ACC112 (cell line): Measurements from ENCODE around the gene DPH2.

ENCODE experiments used
- H2AFZ ChIP-seq: fragments of 200-600 bp; sonication (generic); one replicate; pipeline ENCODE4 v1.6.0; 2017; ENCODE audit warnings: antibody characterized with exemption, low read length; ENCODE audit not compliant: unreplicated experiment
- H3K27ac ChIP-seq: fragments of 200-600 bp; sonication (generic); 2 replicates; pipeline ENCODE4 v1.5.1; 2014; ENCODE audit warnings: low read depth, mild to moderate bottlenecking, antibody characterized with exemption, low read length, moderate library complexity
- H3K27me3 ChIP-seq: fragments of 200-600 bp; sonication (generic); 2 replicates; pipeline ENCODE4 v1.6.1; 2014; ENCODE audit warnings: mild to moderate bottlenecking, antibody characterized with exemption, low read length, moderate library complexity, mixed read lengths; ENCODE audit not compliant: insufficient read depth
- H3K36me3 ChIP-seq: fragments of 200-600 bp; sonication (generic); 2 replicates; pipeline ENCODE4 v1.6.1; 2016; ENCODE audit warnings: mild to moderate bottlenecking, antibody characterized with exemption, low read length, moderate library complexity, mixed read lengths; ENCODE audit not compliant: insufficient read depth
- H3K4me1 ChIP-seq: fragments of 200-600 bp; sonication (generic); one replicate; pipeline ENCODE4 v1.6.1; 2016; ENCODE audit warnings: low read length, mixed read lengths; ENCODE audit not compliant: insufficient read depth, unreplicated experiment, control insufficient read depth
- H3K4me3 ChIP-seq: fragments of 200-600 bp; sonication (generic); 2 replicates; pipeline ENCODE4 v1.5.1; 2014; ENCODE audit warnings: mild to moderate bottlenecking, low read depth, low read length
- H3K79me2 ChIP-seq: fragments of 200-600 bp; sonication (generic); one replicate; pipeline ENCODE4 v1.6.0; 2016; ENCODE audit warnings: low read length; ENCODE audit not compliant: control insufficient read depth, unreplicated experiment, insufficient read depth

The DPH2 gene

DNA sequence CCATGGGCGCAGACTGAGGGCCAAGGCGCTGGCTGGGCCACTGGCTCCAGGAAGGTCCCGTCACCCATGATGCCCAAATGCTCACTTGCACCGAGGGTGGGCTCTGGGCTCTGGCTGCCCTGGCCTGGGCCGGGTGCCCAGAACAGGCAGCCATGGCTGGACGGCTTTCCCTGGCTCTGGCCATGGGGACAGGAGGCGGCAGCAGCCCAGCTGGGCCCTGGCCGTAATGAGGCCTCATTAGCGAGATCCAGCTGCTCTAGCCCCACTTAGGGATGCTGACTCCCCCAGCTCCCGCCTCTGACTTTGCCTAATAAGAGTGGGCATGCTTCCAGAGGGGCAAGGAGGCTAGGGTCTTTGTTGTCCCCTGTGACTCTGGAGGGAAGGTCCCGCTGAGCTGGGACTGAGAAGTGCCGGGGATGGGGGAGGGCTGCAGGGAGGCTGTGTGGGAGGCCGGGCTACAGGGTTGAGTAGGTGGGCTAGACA is 49.7 kb downstream of the DPH2 start:
- H3K36me3 ChIP-seq, result no peaks in the 10 kb centered on the region

DNA sequence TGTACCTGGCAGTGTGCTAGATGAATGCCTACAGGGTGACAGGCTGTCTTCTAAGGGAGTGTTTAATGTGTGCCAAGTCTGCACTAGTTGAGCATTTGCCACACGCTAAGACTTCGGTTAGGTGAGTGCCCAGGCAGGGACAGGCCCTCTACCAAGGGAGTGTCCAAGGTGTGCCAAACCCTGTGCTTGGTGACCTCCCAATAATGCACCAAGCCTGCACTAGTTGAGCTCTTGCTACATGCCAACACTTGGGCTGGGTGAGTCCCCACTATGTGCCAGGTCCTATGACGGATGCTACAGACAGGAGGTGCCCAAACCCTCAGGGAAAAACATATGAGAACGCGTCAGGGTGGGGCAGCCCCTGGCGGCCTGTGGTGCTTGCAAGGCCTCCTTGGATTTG is 50.7 kb downstream of the DPH2 start:
- H3K4me3 ChIP-seq, result no peak overlapping the region
- H2AFZ ChIP-seq, result no peak overlapping the region
- no peak overlapping the region for H3K27ac ChIP-seq
- peaks cover 11% of the 10 kb centered on the region for H3K4me1 ChIP-seq
- no peaks in the 10 kb centered on the region for H3K36me3 ChIP-seq
- no peaks in the 10 kb centered on the region for H3K79me2 ChIP-seq
- H3K27me3 ChIP-seq, result no peaks in the 10 kb centered on the region

More for the DNA sequence above, 49.7 kb downstream of the DPH2 start:
- no peak overlapping the region for H2AFZ ChIP-seq
- no peak overlapping the region for H3K4me3 ChIP-seq
- H3K79me2 ChIP-seq, result no peaks in the 10 kb centered on the region
- no peaks in the 10 kb centered on the region for H3K27me3 ChIP-seq
- peaks cover 6% of the 10 kb centered on the region for H3K4me1 ChIP-seq
- H3K27ac ChIP-seq, result no peak overlapping the region

DNA sequence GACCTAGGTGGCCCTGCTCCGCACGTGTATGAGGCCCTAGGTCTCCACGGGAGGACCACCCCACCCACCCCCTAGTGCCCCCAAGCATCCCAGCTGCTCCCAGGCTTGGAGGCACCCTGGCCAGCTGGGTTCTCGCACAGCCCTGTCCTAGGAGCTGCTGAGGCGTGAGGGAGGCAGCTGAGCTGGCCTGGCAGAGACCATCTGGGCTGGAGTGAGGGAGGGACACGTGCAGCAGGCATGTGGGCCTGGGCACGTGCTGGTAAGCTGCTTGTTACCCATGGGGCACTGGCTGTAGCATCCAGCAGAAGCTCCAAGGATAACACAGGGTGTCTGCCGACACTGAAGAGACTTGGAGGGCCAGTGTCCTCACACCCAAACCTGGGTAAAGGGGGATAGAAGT is 51.3 kb downstream of the DPH2 start:
- H3K4me1 ChIP-seq, result peaks cover 10% of the 10 kb centered on the region
- H3K27ac ChIP-seq, result no peak overlapping the region
- H2AFZ ChIP-seq, result no peak overlapping the region
- H3K27me3 ChIP-seq, result no peaks in the 10 kb centered on the region
- H3K4me3 ChIP-seq, result no peak overlapping the region
- H3K79me2 ChIP-seq, result no peaks in the 10 kb centered on the region
- H3K36me3 ChIP-seq, result no peaks in the 10 kb centered on the region

DNA sequence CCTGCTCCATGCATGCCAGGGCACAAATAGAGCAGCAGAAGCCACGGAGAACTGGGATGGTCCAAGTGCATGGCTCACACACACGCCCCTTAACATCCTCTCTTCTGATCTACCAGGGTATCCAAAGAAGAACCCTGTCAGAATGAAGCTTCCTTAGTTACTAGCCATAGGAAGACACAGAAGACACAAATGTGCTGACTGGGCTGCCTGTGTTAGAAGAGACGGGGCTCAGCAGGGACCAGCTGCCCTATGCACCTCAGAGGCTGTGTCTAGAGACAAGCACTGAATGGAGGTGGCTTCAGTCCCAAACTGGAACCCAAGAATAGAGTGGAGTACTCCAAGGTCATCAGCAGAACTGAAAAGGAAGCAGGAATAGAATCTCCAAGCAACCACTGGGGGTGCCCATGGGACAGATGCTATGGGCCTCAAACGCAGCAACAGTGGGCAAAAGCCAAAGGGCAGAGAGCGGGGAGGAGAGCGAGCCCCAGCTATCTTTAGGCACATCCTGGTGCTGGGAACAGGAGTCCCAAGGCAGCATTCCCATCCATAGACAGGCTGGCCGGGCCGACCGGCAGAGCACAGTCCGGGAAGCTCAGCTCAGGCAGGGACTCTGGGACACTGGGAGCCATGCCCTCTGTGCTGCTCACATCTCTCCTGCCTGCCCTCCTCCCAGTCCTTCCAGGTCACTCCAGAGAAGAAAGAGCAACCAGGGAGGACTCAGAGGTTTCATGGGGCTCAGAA is 51.9 kb downstream of the DPH2 start:
- Histone ChIP-seq H3K4me3 (no peak overlapping the region), H3K4me1 (peaks cover 10% of the 10 kb centered on the region), H2AFZ (no peak overlapping the region), H3K27ac (no peak overlapping the region), H3K27me3 (no peaks in the 10 kb centered on the region), H3K79me2 (no peaks in the 10 kb centered on the region), H3K36me3 (no peaks in the 10 kb centered on the region)
